Measurements from ENCODE around the gene SPC24.
A peak's percentile ranks its signal among the peaks of the same experiment; 100 is the strongest.
"Not testable (repeated sequence)": the region's sequence is repeated elsewhere in the genome, so short reads cannot be mapped to it uniquely, and the experiment has no call there.

SPC24 gene

DNA sequence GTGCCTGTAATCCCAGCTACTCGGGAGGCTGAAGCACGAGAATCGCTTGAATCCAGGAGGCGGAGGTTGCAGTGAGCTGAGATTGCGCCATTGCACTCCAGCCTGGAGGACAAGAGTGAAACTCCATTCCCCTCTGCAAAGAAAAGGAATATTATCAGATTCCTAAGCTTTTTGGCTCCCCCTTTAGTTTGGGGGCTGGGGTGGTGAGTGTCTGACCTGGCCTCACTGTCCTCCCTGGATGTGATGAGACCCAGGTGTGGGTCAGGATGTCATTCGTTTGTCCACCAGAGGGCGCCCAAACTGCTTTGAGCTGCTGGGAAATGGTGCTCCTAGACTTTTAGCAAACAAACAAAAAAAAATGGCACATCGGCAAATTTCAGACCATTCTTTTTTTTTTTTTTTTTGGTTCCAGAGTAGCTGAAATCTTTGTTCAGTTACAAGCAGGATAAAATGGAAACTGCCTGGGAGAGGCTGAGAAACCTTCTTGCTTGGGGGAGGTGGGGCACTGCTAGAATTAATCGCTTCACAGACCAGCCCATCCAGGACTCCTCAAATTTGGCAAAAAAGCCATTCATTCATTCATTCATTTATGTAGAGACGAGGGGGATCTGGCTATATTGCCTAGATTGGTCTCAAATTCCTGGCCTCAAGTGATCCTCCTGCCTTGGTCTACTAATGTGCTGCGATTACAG is 29.4 kb downstream of the SPC24 start:
- DNase-seq (ENCODE audit: low read depth), result peak; percentile 64

GRCh38 chr19:11124157-11124556 is 31.4 kb downstream of the SPC24 start:
- DNase-seq (ENCODE audit: low read depth), result not testable (repeated sequence)

DNA sequence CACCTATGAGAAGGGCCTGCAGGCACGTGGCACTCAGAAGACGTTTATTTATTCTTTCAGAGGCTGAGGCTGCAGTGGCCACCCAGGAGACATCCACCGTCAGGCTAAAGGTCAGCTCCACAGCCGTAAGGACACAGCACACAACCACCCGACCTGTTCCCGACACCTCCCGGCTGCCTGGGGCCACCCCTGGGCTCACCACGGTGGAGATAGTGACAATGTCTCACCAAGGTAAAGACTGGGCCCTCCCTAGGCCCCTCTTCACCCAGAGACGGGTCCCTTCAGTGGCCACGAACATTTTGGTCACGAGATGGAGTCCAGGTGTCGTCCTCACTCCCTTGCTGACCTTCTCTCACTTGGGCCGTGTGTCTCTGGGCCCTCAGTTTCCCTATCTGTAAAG is 32.5 kb downstream of the SPC24 start:
- DNase-seq (ENCODE audit: low read depth), result no peak

GRCh38 chr19:11121963-11122362 is 33.6 kb downstream of the SPC24 start:
- DNase-seq (ENCODE audit: low read depth), result not testable (repeated sequence)

GRCh38 chr19:11116507-11116906 is 39.1 kb downstream of the SPC24 start:
- DNase-seq (ENCODE audit: low read depth), result no peak

- no peak for DNase-seq (ENCODE audit: low read depth)
Observed at GRCh38 chr19:11115895-11116446, 39.6 kb downstream of the SPC24 start.

DNA sequence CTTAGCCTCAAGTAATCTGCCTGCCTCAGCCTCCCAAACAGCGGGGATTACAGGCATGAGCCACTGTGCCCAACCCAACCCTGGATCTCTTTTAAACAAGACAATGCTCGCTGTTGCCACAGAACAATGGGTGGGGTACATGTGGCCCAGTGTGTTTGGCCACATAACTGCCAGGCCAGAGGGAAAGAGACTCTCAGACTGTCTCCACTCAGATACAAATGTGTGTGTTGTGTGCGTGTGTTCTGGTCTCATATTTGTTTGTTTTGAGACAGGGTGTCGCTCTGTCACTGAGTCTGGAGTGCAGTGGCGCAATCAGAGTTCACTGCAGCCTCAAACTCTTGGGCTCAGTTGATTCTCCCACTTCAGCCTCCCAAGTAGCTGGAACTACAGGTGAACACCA is 40.5 kb downstream of the SPC24 start:
- DNase-seq (ENCODE audit: low read depth), result no peak

DNA sequence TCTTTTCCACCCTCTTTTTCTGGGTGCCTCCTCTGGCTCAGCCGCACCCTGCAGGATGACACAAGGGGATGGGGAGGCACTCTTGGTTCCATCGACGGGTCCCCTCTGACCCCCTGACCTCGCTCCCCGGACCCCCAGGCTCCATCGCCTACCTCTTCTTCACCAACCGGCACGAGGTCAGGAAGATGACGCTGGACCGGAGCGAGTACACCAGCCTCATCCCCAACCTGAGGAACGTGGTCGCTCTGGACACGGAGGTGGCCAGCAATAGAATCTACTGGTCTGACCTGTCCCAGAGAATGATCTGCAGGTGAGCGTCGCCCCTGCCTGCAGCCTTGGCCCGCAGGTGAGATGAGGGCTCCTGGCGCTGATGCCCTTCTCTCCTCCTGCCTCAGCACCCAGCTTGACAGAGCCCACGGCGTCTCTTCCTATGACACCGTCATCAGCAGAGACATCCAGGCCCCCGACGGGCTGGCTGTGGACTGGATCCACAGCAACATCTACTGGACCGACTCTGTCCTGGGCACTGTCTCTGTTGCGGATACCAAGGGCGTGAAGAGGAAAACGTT is 42.4 kb downstream of the SPC24 start:
- DNase-seq (ENCODE audit: low read depth), result no peak

DNA sequence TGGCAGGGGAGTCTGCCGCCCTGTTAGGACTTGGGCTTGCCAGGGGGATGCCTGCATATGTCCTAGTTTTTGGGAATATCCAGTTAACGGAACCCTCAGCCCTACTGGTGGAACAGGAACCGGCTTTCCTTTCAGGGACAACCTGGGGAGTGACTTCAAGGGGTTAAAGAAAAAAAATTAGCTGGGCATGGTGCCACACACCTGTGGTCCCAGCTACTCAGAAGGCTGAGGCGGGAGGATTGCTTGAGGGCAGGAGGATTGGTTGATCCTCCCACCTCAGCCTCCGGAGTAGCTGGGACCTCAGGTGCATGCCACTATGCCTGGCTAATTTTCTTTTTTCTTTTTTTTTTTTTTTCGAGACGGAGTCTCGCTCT is 43.8 kb downstream of the SPC24 start:
- DNase-seq (ENCODE audit: low read depth), result no peak

GRCh38 chr19:11111117-11111770 is 44.3 kb downstream of the SPC24 start:
- no peak for DNase-seq (ENCODE audit: low read depth)

DNA sequence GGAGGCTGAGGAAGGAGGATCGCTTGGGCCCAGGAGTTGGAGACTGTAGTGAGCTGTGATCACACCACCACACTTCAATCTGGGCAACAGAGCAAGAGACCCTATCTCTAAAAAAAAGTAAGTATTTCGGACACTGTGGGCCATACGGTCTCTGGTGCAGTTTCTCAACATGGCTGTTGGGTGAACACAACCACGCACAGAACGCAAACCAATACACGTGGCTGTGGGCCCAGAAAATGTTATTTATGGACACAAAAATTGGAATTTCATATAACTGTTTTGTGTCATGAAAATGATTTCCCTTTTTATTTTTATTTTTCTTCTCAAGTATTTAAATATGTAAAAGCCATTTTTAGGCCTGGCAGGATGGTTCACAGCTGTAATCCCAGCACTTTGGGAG is 46.8 kb downstream of the SPC24 start:
- no peak for DNase-seq (ENCODE audit: low read depth)

DNA sequence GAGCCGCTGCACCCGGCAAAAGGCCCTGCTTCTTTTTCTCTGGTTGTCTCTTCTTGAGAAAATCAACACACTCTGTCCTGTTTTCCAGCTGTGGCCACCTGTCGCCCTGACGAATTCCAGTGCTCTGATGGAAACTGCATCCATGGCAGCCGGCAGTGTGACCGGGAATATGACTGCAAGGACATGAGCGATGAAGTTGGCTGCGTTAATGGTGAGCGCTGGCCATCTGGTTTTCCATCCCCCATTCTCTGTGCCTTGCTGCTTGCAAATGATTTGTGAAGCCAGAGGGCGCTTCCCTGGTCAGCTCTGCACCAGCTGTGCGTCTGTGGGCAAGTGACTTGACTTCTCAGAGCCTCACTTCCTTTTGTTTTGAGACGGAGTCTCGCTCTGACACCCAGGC is 49.1 kb downstream of the SPC24 start:
- no peak for DNase-seq (ENCODE audit: low read depth)

DNA sequence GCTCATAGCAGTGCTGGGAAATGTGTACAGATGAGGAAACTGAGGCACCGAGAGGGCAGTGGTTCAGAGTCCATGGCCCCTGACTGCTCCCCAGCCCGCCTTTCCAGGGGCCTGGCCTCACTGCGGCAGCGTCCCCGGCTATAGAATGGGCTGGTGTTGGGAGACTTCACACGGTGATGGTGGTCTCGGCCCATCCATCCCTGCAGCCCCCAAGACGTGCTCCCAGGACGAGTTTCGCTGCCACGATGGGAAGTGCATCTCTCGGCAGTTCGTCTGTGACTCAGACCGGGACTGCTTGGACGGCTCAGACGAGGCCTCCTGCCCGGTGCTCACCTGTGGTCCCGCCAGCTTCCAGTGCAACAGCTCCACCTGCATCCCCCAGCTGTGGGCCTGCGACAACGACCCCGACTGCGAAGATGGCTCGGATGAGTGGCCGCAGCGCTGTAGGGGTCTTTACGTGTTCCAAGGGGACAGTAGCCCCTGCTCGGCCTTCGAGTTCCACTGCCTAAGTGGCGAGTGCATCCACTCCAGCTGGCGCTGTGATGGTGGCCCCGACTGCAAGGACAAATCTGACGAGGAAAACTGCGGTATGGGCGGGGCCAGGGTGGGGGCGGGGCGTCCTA is 50.5 kb downstream of the SPC24 start:
- no peak for DNase-seq (ENCODE audit: low read depth)

DNA sequence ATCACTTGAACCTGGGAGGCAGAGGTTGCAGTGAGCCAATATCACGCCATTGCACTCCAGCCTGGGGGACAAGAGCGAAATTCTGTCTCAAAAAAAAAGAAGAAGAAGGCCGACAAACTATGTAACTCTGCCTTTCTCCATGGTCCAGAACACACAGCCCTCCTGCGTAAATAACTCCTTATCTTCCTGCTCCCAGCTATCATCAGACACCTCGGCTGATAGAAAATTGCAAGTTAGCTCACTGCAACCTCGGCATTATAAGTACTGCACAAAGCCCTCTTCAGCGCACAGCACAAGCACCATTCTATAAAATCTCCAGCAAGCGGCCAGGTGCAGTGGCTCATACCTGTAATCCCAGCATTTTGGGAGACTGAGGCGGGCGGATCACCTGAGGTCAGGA is 51.9 kb downstream of the SPC24 start:
- not testable (repeated sequence) for DNase-seq (ENCODE audit: low read depth)

GRCh38 chr19:11102944-11103343 is 52.6 kb downstream of the SPC24 start:
- DNase-seq (ENCODE audit: low read depth), result no peak

DNA sequence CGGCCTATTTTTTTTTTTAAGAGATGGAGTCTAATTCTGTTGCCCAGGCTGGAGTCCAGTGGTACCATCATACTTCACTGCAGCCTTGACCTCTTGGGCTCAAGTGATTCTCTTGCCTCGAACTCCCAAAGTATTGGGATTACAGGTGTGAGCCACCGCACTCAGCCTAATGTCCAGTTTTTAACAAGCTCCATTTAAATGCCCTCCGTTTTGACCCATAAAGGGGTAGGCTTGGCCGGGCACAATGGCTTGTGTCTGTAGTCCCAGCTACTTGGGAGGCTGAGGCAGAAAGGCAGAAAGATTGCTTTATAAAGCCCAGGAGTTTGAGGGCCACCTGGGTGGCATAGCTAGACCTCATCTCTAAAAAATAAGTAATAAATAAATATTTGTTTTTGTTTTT is 54.5 kb downstream of the SPC24 start:
- DNase-seq (ENCODE audit: low read depth), result no peak

DNA sequence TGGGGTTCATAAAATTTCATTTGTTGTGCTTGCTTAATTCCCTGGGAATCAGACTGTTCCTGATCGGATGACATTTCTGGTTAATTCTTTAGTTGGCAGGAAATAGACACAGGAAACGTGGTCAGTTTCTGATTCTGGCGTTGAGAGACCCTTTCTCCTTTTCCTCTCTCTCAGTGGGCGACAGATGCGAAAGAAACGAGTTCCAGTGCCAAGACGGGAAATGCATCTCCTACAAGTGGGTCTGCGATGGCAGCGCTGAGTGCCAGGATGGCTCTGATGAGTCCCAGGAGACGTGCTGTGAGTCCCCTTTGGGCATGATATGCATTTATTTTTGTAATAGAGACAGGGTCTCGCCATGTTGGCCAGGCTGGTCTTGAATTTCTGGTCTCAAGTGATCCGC is 55.5 kb downstream of the SPC24 start:
- no peak for DNase-seq (ENCODE audit: low read depth)

- no peak for DNase-seq (ENCODE audit: low read depth)
Observed at GRCh38 chr19:11098861-11099260, 56.7 kb downstream of the SPC24 start.

DNA sequence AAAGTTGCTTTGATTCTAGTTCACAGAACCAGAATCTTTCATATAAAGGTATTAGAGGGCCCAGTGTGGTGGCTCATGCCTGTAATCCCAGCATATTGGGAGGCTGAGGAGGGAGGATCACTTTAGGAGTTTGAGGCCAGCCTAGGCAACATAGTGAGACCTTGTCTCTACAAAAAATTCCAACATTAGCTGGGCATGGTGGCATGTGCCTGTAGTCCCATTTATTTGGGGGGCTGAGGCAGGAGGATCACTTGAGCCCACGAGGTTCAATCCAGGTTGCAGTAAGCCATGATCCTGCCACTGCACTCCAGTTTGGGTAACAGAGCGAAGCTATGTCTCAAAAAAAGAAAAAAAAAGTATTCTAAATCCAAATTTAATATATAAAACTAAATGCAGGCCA is 57.3 kb downstream of the SPC24 start:
- no peak for DNase-seq (ENCODE audit: low read depth)

- DNase-seq (ENCODE audit: low read depth), result not testable (repeated sequence)
Observed at GRCh38 chr19:11097367-11097766, 58.2 kb downstream of the SPC24 start.

DNA sequence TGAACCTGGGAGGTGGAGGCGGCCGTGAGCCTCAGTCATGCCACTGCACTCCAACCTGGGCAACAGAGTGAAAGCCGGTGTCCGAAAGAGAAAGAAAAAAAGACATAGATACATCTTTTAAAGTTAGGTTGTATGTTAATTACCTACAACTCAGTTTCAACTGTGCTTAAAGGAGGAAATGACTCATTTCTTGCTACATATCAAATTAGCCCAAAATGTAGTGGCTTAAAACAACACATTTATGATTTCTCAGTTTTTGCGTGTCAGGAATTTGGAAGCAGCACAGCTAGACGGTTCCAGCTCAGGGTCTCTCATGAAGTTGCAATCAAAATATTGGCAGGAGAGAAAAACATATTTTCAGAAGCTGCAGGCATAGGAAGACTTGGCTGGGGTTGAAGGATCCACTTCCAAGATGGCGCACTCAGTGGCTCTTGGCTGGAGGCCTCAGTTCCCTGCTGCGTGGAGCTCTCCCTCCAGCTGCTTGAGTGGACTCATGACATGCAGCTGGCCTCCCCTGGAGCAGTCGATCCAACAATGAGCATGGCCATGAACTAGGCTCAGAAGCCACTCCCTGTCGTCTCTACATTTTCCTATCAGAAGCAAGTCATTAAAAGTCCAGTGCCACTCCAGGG is 59.3 kb downstream of the SPC24 start:
- DNase-seq (ENCODE audit: low read depth), result no peak
